Endothelial cell of umbilical vein (primary cell): ENCODE results near the gene FGA. TPM values are rescaled to one million over a fixed set of nuclear protein-coding genes. Genes with fewer than 3 reads are reported as not detected.

ENCODE experiments used
- BruUV-seq: library from RNA; stranded (reverse); fragments of 400-500 nt; replicated peaks from 2 replicates; lab custom pipeline; 2021; lab: Mats Ljungman, UMichigan
- CTCF ChIA-PET: fragments of 300-600, 350-600 bp; sonication (Branson Sonifier 250); formaldehyde crosslinking; loops from one replicate; lab custom pipeline; 2021; ENCODE audit warnings: antibody characterized with exemption, inconsistent platforms; lab: Charles Lee
- POLR2A ChIA-PET: fragments of 300-600, 350-600 bp; sonication (Branson Sonifier 250); formaldehyde crosslinking; loops from one replicate; lab custom pipeline; 2021; ENCODE audit warnings: antibody characterized with exemption, inconsistent platforms; lab: Charles Lee
- DNase-seq: peaks from one replicate; pipeline ENCODE4 v3.0.0-alpha.2; 2011; ENCODE audit warnings: low read depth, low spot score
- FAIRE-seq: peaks from 2 replicates; lab custom pipeline; 2011; peaks lifted over from hg19 to GRCh38; lab: Jason Lieb, UNC
- H2AFZ ChIP-seq: 2 replicates; pipeline ENCODE4 v1.6.0; 2012; ENCODE audit warnings: low read depth, low read length, control low read depth, inconsistent platforms
- H3K27ac ChIP-seq: 2 replicates; pipeline ENCODE4 v1.5.1; 2011; ENCODE audit warnings: low read depth, mild to moderate bottlenecking, control low read depth, low read length, moderate library complexity; ENCODE audit not compliant: insufficient read depth
- H3K27me3 ChIP-seq, 2 experiments: 2 replicates each; pipeline versions ENCODE4 v1.6.0 to v1.6.1; 2011; ENCODE audit warnings: low read length in 2 of 2, mixed read lengths in 1 of 2; ENCODE audit not compliant: control insufficient read depth in 2 of 2, insufficient read depth in 2 of 2
- H3K36me3 ChIP-seq, 2 experiments: 2 replicates in 1 of 2; 3 replicates in 1 of 2; pipeline ENCODE4 v1.5.1; 2011; ENCODE audit warnings: low read length in 2 of 2, mild to moderate bottlenecking in 1 of 2, moderate library complexity in 1 of 2; ENCODE audit not compliant: control insufficient read depth in 2 of 2, insufficient read depth in 2 of 2; ENCODE audit errors: extremely low read depth in 1 of 2
- H3K4me1 ChIP-seq: 3 replicates; pipeline ENCODE4 v1.5.1; 2011; ENCODE audit warnings: mild to moderate bottlenecking, low read length; ENCODE audit not compliant: control insufficient read depth, insufficient read depth; ENCODE audit errors: extremely low read depth
- H3K4me2 ChIP-seq: 2 replicates; pipeline ENCODE4 v1.6.1; 2011; ENCODE audit warnings: low read length, control low read depth, mixed read lengths; ENCODE audit not compliant: insufficient read depth
- H3K4me3 ChIP-seq, 3 experiments: fragments of 200-600 bp in 1 of 3; sonication (generic), shearing (Covaris generic) in 1 of 3; replicated peaks in 1 of 3; 2 replicates each; pipeline ENCODE4 v1.5.1; 2011 to 2016; ENCODE audit warnings: control low read depth in 3 of 3, low read length in 3 of 3, mild to moderate bottlenecking in 2 of 3, inconsistent platforms in 1 of 3, low read depth in 1 of 3, moderate library complexity in 1 of 3; ENCODE audit not compliant: insufficient read depth in 1 of 3
- H3K79me2 ChIP-seq: 2 replicates; pipeline ENCODE4 v1.6.0; 2012; ENCODE audit warnings: low read length, inconsistent platforms; ENCODE audit not compliant: control insufficient read depth, insufficient read depth
- H3K9ac ChIP-seq: replicated peaks from 2 replicates; pipeline ENCODE3; 2011; ENCODE audit warnings: low read length, control low read depth; ENCODE audit not compliant: insufficient read depth; ENCODE audit errors: extremely low read depth
- H3K9me1 ChIP-seq: replicated peaks from 3 replicates; pipeline ENCODE4 v1.6.0; 2011; ENCODE audit warnings: mild to moderate bottlenecking, low read length; ENCODE audit not compliant: control insufficient read depth, insufficient read depth; ENCODE audit errors: extremely low read depth
- H3K9me3 ChIP-seq: replicated peaks from 2 replicates; pipeline ENCODE4 v1.5.1; 2012; ENCODE audit warnings: low read length, inconsistent platforms; ENCODE audit not compliant: control insufficient read depth, insufficient read depth
- H4K20me1 ChIP-seq: replicated peaks from 2 replicates; pipeline ENCODE3; 2011; ENCODE audit warnings: mild to moderate bottlenecking, low read length; ENCODE audit not compliant: control insufficient read depth, insufficient read depth; ENCODE audit errors: extremely low read depth
- CTCF ChIP-seq, 2 donors: IDR thresholded peaks; 1 replicate in 1 of 2; 2 replicates in 1 of 2; pipeline ENCODE4 v1.5.1; 2011; ENCODE audit warnings: low read length in 2 of 2, mild to moderate bottlenecking in 2 of 2, moderate library complexity in 2 of 2, control low read depth in 1 of 2, inconsistent platforms in 1 of 2, low read depth in 1 of 2; ENCODE audit not compliant: insufficient read depth in 1 of 2; ENCODE audit errors: extremely low read depth in 1 of 2
- EZH2 ChIP-seq: IDR thresholded peaks from 2 replicates; pipeline ENCODE4 v1.6.1; 2012; ENCODE audit warnings: borderline replicate concordance, low read depth, mild to moderate bottlenecking, moderate library complexity, low read length, inconsistent platforms; ENCODE audit not compliant: severe bottlenecking
- FOS ChIP-seq: IDR thresholded peaks from 2 replicates; pipeline ENCODE4 v1.6.1; 2011; ENCODE audit warnings: mild to moderate bottlenecking, low read length, moderate library complexity, borderline replicate concordance; ENCODE audit not compliant: insufficient read depth
- GATA2 ChIP-seq: IDR thresholded peaks from 2 replicates; pipeline ENCODE4 v1.7.0; 2011; ENCODE audit warnings: low read depth, mild to moderate bottlenecking, moderate library complexity, mixed read lengths, low read length; ENCODE audit not compliant: insufficient read length, insufficient read depth
- JUN ChIP-seq: IDR thresholded peaks from 2 replicates; pipeline ENCODE4 v1.6.1; 2011; ENCODE audit warnings: borderline replicate concordance, low read depth; ENCODE audit not compliant: insufficient read length, insufficient read depth
- MAX ChIP-seq: IDR thresholded peaks from 2 replicates; pipeline ENCODE4 v1.6.1; 2011; ENCODE audit not compliant: insufficient read depth, insufficient read length
- MYC ChIP-seq: IDR thresholded peaks from one replicate; pipeline ENCODE4 v1.6.1; 2011; ENCODE audit warnings: mild to moderate bottlenecking, low read depth, low read length
- POLR2A ChIP-seq: IDR thresholded peaks from 2 replicates; pipeline ENCODE4 v1.6.1; 2012; ENCODE audit warnings: low read depth, mild to moderate bottlenecking, control low read depth, low read length
- POLR2AphosphoS5 ChIP-seq: IDR thresholded peaks from 2 replicates; pipeline ENCODE4 v1.6.1; 2012; ENCODE audit warnings: low read depth, mild to moderate bottlenecking, control low read depth, low read length, moderate library complexity; ENCODE audit not compliant: insufficient read depth
- dilution Hi-C: fragments of 300-500 bp; cut with MboI; formaldehyde crosslinking; loops from one replicate; pipeline ENCODE4 v1.15.0; 2019; ENCODE audit warnings: low sequenced_read_pairs; ENCODE audit not compliant: extremely low pct_ligation_motif_present
- intact Hi-C: fragments of 100-400 bp; cut with micrococcal nuclease; formaldehyde crosslinking; loops from one replicate; pipeline ENCODE4 v1.10.0; 2022
- polyA plus RNA-seq, 4 experiments: library from polyadenylated mRNA; depleted of rRNA in 3 of 4; stranded (reverse) in 3 of 4; unstranded in 1 of 4; fragments of >200 nt; gene quantifications; 2 replicates each; pipeline versions ENCODE4 v1.2.1 to v1.2.3, GENCODE V29; 2011 to 2012; ENCODE audit warnings: missing spikeins in 1 of 4
- total RNA-seq: library from RNA; stranded (reverse); gene quantifications from 2 replicates; pipeline ENCODE4 v1.2.3, GENCODE V29; 2021

FGA gene
- total and polyA plus RNA-seq, 2 donors (not counting 3 experiments of a cell fraction or from before 2014, with no cell fraction given) = not detected

- no peak overlapping the region for H3K9ac ChIP-seq
- no peak for FAIRE-seq
- POLR2A ChIA-PET = no interaction called here
- H3K4me1 ChIP-seq = no peaks in the 10 kb centered on the region
- no peaks in the 10 kb centered on the region for H3K9me3 ChIP-seq
- DNase-seq = no peak
- BruUV-seq = no TSS peak
- no peak overlapping the region for H3K4me2 ChIP-seq
- no peak overlapping the region for H3K4me3 ChIP-seq
- H4K20me1 ChIP-seq = no peaks in the 10 kb centered on the region
- H2AFZ ChIP-seq = no peak overlapping the region
- no peaks in the 10 kb centered on the region for H3K79me2 ChIP-seq
- CTCF ChIA-PET = interaction anchor here (1.1 to 2.2 kb wide), 3 partner anchors 21 to 35 kb away, joined by 3 to 6 read pairs (median 4); no protein-coding TSS in a partner anchor
- intact Hi-C loops (no loop called here), dilution Hi-C loops (no loop called here)
- TF ChIP-seq MAX = no peak
- TF ChIP-seq EZH2 = no peak
- no peak for TF ChIP-seq JUN
- TF ChIP-seq MYC = no peak
- TF ChIP-seq GATA2 = no peak
- no peak for TF ChIP-seq CTCF (IDR thresholded peaks at IDR 0.05; ENCODE audit: extremely low read depth in 1 of 2, insufficient read depth in 1 of 2, low read depth in 1 of 2, low read length in 2 of 2)
- no peak for TF ChIP-seq FOS
- no peak for TF ChIP-seq POLR2A
- no peak for TF ChIP-seq POLR2AphosphoS5
- no peak overlapping the region for H3K27ac ChIP-seq
- peaks cover 0 to 4% of the 10 kb centered on the region in 2 experiments for H3K27me3 ChIP-seq
- H3K36me3 ChIP-seq = no peaks in the 10 kb centered on the region
- no peaks in the 10 kb centered on the region for H3K9me1 ChIP-seq
These were observed 995 bp downstream of the FGA start for GRCh38 chr4:154589296-154590197.
